IMR-90 (cell line): ENCODE data around the gene SLCO2B1.
A peak's percentile ranks its signal among the peaks of the same experiment; 100 is the strongest.

Source experiments
- CEBPB ChIP-seq: IDR thresholded peaks from 2 replicates; pipeline ENCODE4 v1.6.1; 2012; ENCODE audit warnings: low read depth, low read length, improper control_type of control experiment
- MAFK ChIP-seq: IDR thresholded peaks from 2 replicates; pipeline ENCODE4 v1.6.1; 2012; ENCODE audit warnings: low read depth, low read length, improper control_type of control experiment
- MAZ ChIP-seq: IDR thresholded peaks from 2 replicates; pipeline ENCODE4 v1.6.1; 2012; ENCODE audit warnings: low read depth, mild to moderate bottlenecking, low read length, improper control_type of control experiment, moderate library complexity, borderline replicate concordance
- POLR2A ChIP-seq: IDR thresholded peaks from 2 replicates; pipeline ENCODE4 v1.6.1; 2012; ENCODE audit warnings: mild to moderate bottlenecking, low read depth, low read length
- RCOR1 ChIP-seq: IDR thresholded peaks from 2 replicates; pipeline ENCODE4 v1.6.1; 2012; ENCODE audit warnings: mild to moderate bottlenecking, low read length, improper control_type of control experiment; ENCODE audit not compliant: insufficient replicate concordance
- RFX5 ChIP-seq: IDR thresholded peaks from 2 replicates; pipeline ENCODE4 v1.8.0; 2012; ENCODE audit warnings: low read depth, mild to moderate bottlenecking, low read length, moderate library complexity
- TF ChIP-seq, protein P1 (sequence below): conservative IDR thresholded peaks from 2 replicates; pipeline ENCODE4 v1.5.1; 2012; ENCODE audit warnings: mild to moderate bottlenecking, low read depth, low read length, improper control_type of control experiment
- TF ChIP-seq, protein P2 (sequence below): fragments of 150-350 bp; IDR thresholded peaks from 2 replicates; pipeline ENCODE4 v1.6.1; 2016; ENCODE audit warnings: low read depth, mild to moderate bottlenecking, low read length, moderate library complexity, borderline replicate concordance

DNA sequence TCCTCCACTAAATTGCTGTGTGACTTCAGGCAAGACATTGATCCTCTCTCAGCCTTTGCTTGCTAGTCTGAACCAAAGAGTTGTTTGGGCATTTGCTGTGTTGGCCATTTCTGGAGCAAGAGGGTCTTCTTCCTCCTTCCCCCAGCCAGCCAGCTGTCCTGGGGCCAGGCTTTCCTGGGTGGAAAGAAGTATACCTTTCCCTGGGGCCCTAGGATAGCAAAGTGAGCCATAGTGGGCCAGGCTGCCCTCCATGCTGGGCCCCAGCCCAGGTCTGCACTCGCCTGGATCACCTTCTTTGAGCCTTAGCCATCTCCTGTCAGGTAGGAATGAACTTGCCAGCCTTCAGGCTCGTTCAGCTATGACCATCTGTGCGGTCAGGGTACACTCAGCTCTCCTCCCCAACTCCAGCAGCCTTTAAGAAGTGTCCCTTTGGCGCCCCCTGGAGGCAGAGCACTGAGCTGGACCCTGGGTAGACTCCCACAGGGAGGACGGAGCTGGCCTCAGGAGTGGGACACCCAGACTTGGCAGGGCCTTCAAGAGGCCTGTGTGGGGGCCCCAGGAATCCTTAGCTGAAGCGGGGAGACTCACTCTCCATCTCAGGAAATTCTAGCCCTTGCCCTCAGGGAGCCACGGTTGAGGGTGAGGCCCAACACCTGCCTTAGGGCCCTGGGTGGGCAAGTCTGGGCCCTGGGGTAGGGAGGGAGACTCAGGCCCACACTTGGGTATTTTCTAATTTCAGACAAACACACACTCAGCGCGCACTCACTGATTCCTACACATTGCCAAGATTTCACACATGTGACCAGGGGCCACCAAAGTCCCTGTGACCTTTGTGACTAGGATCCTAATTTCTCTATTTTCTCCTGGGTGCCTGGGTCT, 54.0 kb downstream of the SLCO2B1 start:
- TF ChIP-seq, protein P1, sequence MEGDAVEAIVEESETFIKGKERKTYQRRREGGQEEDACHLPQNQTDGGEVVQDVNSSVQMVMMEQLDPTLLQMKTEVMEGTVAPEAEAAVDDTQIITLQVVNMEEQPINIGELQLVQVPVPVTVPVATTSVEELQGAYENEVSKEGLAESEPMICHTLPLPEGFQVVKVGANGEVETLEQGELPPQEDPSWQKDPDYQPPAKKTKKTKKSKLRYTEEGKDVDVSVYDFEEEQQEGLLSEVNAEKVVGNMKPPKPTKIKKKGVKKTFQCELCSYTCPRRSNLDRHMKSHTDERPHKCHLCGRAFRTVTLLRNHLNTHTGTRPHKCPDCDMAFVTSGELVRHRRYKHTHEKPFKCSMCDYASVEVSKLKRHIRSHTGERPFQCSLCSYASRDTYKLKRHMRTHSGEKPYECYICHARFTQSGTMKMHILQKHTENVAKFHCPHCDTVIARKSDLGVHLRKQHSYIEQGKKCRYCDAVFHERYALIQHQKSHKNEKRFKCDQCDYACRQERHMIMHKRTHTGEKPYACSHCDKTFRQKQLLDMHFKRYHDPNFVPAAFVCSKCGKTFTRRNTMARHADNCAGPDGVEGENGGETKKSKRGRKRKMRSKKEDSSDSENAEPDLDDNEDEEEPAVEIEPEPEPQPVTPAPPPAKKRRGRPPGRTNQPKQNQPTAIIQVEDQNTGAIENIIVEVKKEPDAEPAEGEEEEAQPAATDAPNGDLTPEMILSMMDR = peak; percentile 87
- no peak for TF ChIP-seq RCOR1
- TF ChIP-seq POLR2A = no peak
- TF ChIP-seq MAFK = no peak
- TF ChIP-seq MAZ = peak; percentile 58; the same call in 1 of the 2 replicates
- TF ChIP-seq, protein P2, sequence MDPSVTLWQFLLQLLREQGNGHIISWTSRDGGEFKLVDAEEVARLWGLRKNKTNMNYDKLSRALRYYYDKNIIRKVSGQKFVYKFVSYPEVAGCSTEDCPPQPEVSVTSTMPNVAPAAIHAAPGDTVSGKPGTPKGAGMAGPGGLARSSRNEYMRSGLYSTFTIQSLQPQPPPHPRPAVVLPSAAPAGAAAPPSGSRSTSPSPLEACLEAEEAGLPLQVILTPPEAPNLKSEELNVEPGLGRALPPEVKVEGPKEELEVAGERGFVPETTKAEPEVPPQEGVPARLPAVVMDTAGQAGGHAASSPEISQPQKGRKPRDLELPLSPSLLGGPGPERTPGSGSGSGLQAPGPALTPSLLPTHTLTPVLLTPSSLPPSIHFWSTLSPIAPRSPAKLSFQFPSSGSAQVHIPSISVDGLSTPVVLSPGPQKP = no peak
- TF ChIP-seq RFX5 = no peak
- no peak for TF ChIP-seq CEBPB
